Glutamatergic neuron (in vitro differentiated cells): ENCODE data around the gene XRCC3. TPM values are rescaled to one million over a fixed set of nuclear protein-coding genes. Genes with fewer than 3 reads are reported as not detected.

Experiments
- DNase-seq: peaks from one replicate; pipeline ENCODE4 v3.0.0; 2022
- H3K27ac Mint-ChIP-seq: one replicate; pipeline ENCODE4 v1.8.0; 2020; ENCODE audit warnings: mild to moderate bottlenecking, mixed read lengths, inconsistent platforms; ENCODE audit not compliant: unreplicated experiment
- H3K27me3 Mint-ChIP-seq: one replicate; pipeline ENCODE4 v1.8.0; 2020; ENCODE audit warnings: mild to moderate bottlenecking, moderate library complexity, mixed read lengths, inconsistent platforms; ENCODE audit not compliant: unreplicated experiment
- H3K36me3 Mint-ChIP-seq: one replicate; pipeline ENCODE4 v1.8.0; 2020; ENCODE audit warnings: mild to moderate bottlenecking, mixed read lengths, inconsistent platforms; ENCODE audit not compliant: unreplicated experiment
- H3K4me1 Mint-ChIP-seq: one replicate; pipeline ENCODE4 v1.8.0; 2020; ENCODE audit warnings: mild to moderate bottlenecking, low read depth, mixed read lengths, inconsistent platforms; ENCODE audit not compliant: unreplicated experiment
- H3K4me3 Mint-ChIP-seq: one replicate; pipeline ENCODE4 v1.8.0; 2020; ENCODE audit warnings: mild to moderate bottlenecking, mixed read lengths, inconsistent platforms; ENCODE audit not compliant: unreplicated experiment
- H3K9me3 Mint-ChIP-seq: one replicate; pipeline ENCODE4 v1.8.0; 2020; ENCODE audit warnings: mild to moderate bottlenecking, moderate library complexity, mixed read lengths, inconsistent platforms; ENCODE audit not compliant: unreplicated experiment
- CTCF ChIP-seq: fragments of 200-600 bp; sonication (generic); IDR thresholded peaks from one replicate; pipeline ENCODE4 v1.5.0; 2021; ENCODE audit not compliant: partially characterized antibody, unreplicated experiment
- total RNA-seq: library from RNA; stranded (reverse); fragmentation: NEBNext Ultra II Directional; extraction: Animal tissue kit (Norgen Biotek cat#: 25700); gene quantifications from one replicate; pipeline ENCODE4 v1.2.1, GENCODE V29; 2021; ENCODE audit not compliant: unreplicated experiment

Gene XRCC3
- total RNA-seq, 1 donor from 2014 or later = 4.5 TPM

- no peak overlapping the region for H3K27ac Mint-ChIP-seq
- H3K4me3 Mint-ChIP-seq = no peak overlapping the region
- DNase-seq = peak; percentile 67
- H3K36me3 Mint-ChIP-seq = peaks cover 3% of the 10 kb centered on the region
- no peak for TF ChIP-seq CTCF
- H3K27me3 Mint-ChIP-seq = peaks cover 2% of the 10 kb centered on the region
- H3K4me1 Mint-ChIP-seq = peaks cover 6% of the 10 kb centered on the region
- H3K9me3 Mint-ChIP-seq = peaks cover 2% of the 10 kb centered on the region
Measured at GRCh38 chr14:103727313-103727980, 12.2 kb upstream of the XRCC3 start.

DNA sequence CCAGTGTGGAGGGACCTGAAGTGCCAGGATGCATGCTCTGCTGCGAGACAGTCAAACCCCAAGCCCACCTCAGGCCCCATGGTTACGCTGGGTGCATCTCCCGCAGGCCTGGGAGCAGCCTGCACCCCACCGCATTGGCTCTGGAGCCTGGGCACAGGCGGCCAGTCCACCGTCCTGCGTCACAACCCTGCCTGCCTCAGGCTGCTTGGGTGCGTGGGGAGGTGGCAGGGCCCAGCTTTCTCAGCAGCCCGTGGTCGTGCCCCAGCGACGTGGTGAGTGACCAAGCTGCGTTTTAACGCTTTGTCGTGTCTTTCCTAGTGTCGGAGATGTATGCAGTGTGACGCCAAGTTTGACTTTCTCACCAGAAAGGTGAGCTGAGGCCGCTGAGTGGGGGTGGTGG is 11.2 kb upstream of the XRCC3 start:
- Mint-ChIP-seq H3K27ac (no peak overlapping the region), H3K27me3 (peaks cover 2% of the 10 kb centered on the region), H3K36me3 (peaks cover 3% of the 10 kb centered on the region), H3K9me3 (peaks cover 1% of the 10 kb centered on the region), H3K4me1 (peaks cover 6% of the 10 kb centered on the region), H3K4me3 (no peak overlapping the region)
- no peak for TF ChIP-seq CTCF
- DNase-seq = no peak

DNA sequence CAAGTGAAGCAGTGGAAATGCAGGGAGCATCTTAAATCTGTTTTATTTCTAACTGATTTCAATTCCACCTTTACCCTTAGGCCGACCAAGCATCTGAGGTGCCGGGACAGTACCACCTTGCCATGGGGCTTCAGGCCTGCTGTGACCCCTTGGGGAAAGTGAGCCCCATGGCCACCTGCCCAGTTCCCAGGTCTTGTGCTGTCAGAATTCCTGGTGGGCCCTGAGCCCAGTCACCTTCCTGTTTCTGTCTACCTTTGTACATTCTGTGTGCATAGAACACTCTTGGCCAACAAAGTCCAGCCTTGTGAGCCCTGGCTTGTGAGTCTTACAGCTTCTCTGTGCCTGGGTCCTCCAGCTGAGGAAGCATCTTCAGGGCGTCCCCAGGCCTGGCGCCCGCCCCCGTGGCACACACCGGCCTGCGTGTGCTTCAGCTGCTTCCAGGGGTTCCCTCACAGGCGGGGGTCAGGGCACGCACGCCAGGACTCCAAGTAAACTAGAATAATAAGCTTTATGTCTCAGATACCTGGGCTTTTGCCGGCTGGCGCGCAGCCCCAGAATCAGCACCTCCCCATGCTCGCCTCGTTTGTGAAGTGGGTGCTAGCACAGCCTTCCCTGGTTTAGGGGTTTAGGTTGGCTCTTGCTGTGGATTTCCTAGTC is 10.6 kb upstream of the XRCC3 start:
- Mint-ChIP-seq H3K4me3 (no peak overlapping the region), H3K36me3 (peaks cover 3% of the 10 kb centered on the region), H3K27me3 (peaks cover 2% of the 10 kb centered on the region), H3K4me1 (peaks cover 7% of the 10 kb centered on the region), H3K9me3 (peaks cover 1% of the 10 kb centered on the region), H3K27ac (no peak overlapping the region)
- TF ChIP-seq CTCF = no peak
- DNase-seq = no peak

DNA sequence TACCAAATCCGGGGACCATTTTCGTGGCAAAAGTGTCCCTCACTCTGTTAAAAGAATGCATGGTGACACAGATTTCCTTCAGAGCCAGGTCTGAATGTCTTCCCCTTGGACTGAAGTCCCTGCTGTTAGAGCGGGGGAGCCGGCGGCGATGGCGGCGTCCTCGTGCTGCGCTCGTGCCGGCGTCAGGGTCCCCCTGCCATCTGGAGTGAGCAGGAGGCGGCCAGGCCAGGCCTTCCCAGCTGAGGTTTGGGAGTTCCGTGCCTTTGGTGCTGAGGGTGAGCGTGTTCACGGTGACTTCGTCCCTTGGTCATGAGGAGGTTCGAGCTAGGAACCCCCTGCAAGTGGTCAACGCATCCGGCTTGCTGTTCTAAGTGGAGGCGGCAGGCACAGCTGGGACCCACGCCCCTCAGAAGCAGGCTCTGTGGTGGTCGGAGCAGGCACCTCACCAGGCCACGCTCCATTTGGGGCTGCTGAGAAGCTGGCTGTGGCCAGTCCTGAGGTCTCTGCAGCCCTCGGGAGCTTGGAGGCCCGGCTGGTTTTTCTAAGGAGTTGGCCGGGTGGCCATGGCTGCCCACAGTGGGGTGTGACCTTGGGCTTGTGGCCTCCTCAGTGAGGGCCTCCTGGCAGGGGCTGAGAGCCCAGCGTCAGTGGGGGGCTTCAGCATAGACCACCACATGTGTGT is 9.9 kb upstream of the XRCC3 start:
- peaks cover 1% of the 10 kb centered on the region for H3K9me3 Mint-ChIP-seq
- peaks cover 2% of the 10 kb centered on the region for H3K27me3 Mint-ChIP-seq
- H3K4me1 Mint-ChIP-seq = peaks cover 10% of the 10 kb centered on the region
- H3K36me3 Mint-ChIP-seq = peaks cover 3% of the 10 kb centered on the region
- DNase-seq = no peak
- TF ChIP-seq CTCF = no peak
- no peak overlapping the region for H3K27ac Mint-ChIP-seq
- no peak overlapping the region for H3K4me3 Mint-ChIP-seq

DNA sequence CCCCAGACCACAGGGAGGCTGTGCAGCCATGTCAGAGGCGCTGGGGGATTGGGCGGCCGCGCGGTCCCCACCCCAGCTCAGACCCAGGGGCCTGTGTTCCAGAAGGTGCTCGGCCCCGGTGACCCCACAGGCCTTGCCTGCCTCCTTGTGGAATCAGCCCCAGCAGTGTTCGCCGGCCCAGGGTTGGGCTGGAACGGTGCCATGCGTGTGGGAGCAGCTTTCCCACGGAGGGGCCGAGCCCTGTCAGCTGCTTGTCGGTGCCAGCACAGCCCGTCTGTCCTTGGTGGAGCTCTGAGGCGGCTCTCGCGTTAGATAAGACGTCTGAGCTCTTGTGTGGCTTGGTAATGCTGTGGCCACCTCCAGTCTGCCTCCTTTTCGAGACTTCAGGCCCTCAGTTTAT is 8.9 kb upstream of the XRCC3 start:
- H3K4me3 Mint-ChIP-seq = no peak overlapping the region
- peaks cover 14% of the 10 kb centered on the region for H3K4me1 Mint-ChIP-seq
- DNase-seq = no peak
- peaks cover 2% of the 10 kb centered on the region for H3K27me3 Mint-ChIP-seq
- H3K9me3 Mint-ChIP-seq = peaks cover 5% of the 10 kb centered on the region
- TF ChIP-seq CTCF = no peak
- H3K27ac Mint-ChIP-seq = no peak overlapping the region
- H3K36me3 Mint-ChIP-seq = peaks cover 3% of the 10 kb centered on the region
